ENCODE results near the gene DPYSL5.

DNA sequence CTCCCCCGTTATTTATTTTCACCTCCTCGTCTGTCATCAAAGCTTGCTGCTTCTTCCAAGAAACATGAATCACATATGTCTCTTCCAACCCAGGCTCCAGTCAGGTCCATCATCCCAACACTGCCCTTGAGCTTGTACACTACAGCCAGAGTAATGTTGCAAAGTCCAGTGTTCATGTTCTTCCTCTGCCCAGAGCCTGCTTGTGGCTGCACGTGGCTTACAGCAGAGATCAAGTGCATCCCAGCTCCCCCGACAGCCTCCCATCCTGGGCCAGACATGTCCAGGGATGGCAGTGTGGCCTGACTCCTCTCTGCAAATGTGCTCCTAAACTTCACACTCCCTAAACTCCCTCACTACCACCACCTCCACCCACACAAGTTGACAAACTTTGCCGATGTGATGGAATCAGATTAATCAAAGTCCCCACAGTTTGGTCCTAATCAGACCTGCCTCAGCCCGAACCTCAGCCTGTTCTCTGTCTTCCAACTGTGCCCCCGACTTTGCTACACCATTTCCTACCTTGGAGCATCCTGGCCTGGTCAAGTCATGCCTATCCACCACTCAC lies 68.3 kb downstream of the DPYSL5 start:
- TF ChIP-seq CTCF (IDR thresholded peaks at IDR 0.05; ENCODE audit: extremely low read depth in 1 of 2, insufficient read depth in 1 of 2, low read depth in 1 of 2, low read length in 2 of 2): no peak
- TF ChIP-seq POLR2AphosphoS5 (IDR thresholded peaks at IDR 0.05; ENCODE audit: insufficient read depth, low read depth, low read length): no peak
- no peak for TF ChIP-seq POLR2A (IDR thresholded peaks at IDR 0.05; ENCODE audit: low read depth, low read length)
- no peak for TF ChIP-seq EZH2 (IDR thresholded peaks at IDR 0.05; ENCODE audit: borderline replicate concordance, low read depth, low read length, severe bottlenecking)
- TF ChIP-seq GATA2 (IDR thresholded peaks at IDR 0.05; ENCODE audit: insufficient read depth, insufficient read length, low read depth, low read length): no peak
- no peak for TF ChIP-seq JUN (IDR thresholded peaks at IDR 0.05; ENCODE audit: borderline replicate concordance, insufficient read depth, insufficient read length, low read depth)
